ENCODE data around the gene PERCC1.

Gene PERCC1

DNA sequence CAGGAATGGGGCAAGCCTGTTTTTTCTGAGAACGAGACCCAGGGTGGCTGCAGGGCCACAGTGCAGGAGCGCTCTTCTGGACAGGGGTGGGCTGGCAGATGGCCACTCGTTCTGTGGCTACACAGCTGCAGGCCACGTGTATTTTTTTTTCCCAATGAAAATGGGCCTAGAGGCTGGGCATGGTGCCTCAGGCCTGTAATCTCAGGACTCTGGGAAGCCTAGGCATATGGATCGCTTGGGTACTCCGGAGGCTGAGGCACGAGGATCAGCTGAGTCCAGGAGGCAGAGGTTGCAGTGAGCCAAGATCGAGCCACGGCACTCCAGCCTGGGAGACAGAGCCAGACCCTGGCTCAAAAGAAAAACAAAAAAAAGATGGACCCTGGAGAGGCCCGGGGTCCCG lies 23.1 kb upstream of the PERCC1 start:
- H3K36me3 ChIP-seq (ENCODE audit: low read length), result no peaks in the 10 kb centered on the region
- no peaks in the 10 kb centered on the region for H3K27me3 ChIP-seq (ENCODE audit: low read length)
- H4K20me1 ChIP-seq (ENCODE audit: low read depth, low read length), result no peaks in the 10 kb centered on the region
- no peak overlapping the region for H3K4me3 ChIP-seq (ENCODE audit: insufficient read depth, low read length, poor library complexity, severe bottlenecking)
- H3F3A ChIP-seq (ENCODE audit: insufficient read depth), result no peaks in the 10 kb centered on the region; the same call in 1 of the 2 replicates
- H3K4me2 ChIP-seq (ENCODE audit: low read depth, low read length, poor library complexity, severe bottlenecking), result peak overlapping the region; percentile 75
- TF ChIP-seq, protein P1, sequence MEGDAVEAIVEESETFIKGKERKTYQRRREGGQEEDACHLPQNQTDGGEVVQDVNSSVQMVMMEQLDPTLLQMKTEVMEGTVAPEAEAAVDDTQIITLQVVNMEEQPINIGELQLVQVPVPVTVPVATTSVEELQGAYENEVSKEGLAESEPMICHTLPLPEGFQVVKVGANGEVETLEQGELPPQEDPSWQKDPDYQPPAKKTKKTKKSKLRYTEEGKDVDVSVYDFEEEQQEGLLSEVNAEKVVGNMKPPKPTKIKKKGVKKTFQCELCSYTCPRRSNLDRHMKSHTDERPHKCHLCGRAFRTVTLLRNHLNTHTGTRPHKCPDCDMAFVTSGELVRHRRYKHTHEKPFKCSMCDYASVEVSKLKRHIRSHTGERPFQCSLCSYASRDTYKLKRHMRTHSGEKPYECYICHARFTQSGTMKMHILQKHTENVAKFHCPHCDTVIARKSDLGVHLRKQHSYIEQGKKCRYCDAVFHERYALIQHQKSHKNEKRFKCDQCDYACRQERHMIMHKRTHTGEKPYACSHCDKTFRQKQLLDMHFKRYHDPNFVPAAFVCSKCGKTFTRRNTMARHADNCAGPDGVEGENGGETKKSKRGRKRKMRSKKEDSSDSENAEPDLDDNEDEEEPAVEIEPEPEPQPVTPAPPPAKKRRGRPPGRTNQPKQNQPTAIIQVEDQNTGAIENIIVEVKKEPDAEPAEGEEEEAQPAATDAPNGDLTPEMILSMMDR (IDR thresholded peaks at IDR 0.05; ENCODE audit: insufficient read depth, low read length, poor library complexity, severe bottlenecking), result no peak
- TF ChIP-seq EZH2phosphoT487 (conservative IDR thresholded peaks at IDR 0.05; ENCODE audit: low read length), result no peak
- H3K79me2 ChIP-seq (ENCODE audit: insufficient read depth, low read length), result peaks cover 7% of the 10 kb centered on the region; the same call in 1 of the 2 replicates
- no peaks in the 10 kb centered on the region for H3K9me2 ChIP-seq (replicated peaks; ENCODE audit: insufficient read depth, low read length)
- H2AFZ ChIP-seq (ENCODE audit: low read depth, low read length, severe bottlenecking), result no peak overlapping the region
- H3K27ac ChIP-seq (ENCODE audit: low read depth, low read length), result no peak overlapping the region
- no peaks in the 10 kb centered on the region for H3K9me3 ChIP-seq (ENCODE audit: insufficient read depth, low read length)
- peak overlapping the region; percentile 55 for H3K9ac ChIP-seq (ENCODE audit: low read length)

GRCh38 chr16:1408171-1408837 lies 22.6 kb upstream of the PERCC1 start:
- Histone ChIP-seq H3K79me2 (ENCODE audit: insufficient read depth, low read length) (peaks cover 7% of the 10 kb centered on the region; the same call in 1 of the 2 replicates), H3K4me3 (ENCODE audit: insufficient read depth, low read length, poor library complexity, severe bottlenecking) (peak overlapping the region; percentile 72), H3K27me3 (ENCODE audit: low read length) (no peaks in the 10 kb centered on the region), H3K27ac (ENCODE audit: low read depth, low read length) (no peak overlapping the region), H3K9ac (ENCODE audit: low read length) (peak overlapping the region; percentile 55), H3K4me2 (ENCODE audit: low read depth, low read length, poor library complexity, severe bottlenecking) (peak overlapping the region; percentile 75), H3F3A (ENCODE audit: insufficient read depth) (no peaks in the 10 kb centered on the region; the same call in 1 of the 2 replicates), H4K20me1 (ENCODE audit: low read depth, low read length) (no peaks in the 10 kb centered on the region), H3K36me3 (ENCODE audit: low read length) (no peaks in the 10 kb centered on the region), H2AFZ (ENCODE audit: low read depth, low read length, severe bottlenecking) (peak overlapping the region; percentile 20), H3K9me3 (ENCODE audit: insufficient read depth, low read length) (no peaks in the 10 kb centered on the region), H3K9me2 (replicated peaks; ENCODE audit: insufficient read depth, low read length) (no peaks in the 10 kb centered on the region)
- TF ChIP-seq, protein P1 (IDR thresholded peaks at IDR 0.05; ENCODE audit: insufficient read depth, low read length, poor library complexity, severe bottlenecking), result no peak
- no peak for TF ChIP-seq EZH2phosphoT487 (conservative IDR thresholded peaks at IDR 0.05; ENCODE audit: low read length)

- H3K9me3 ChIP-seq (ENCODE audit: insufficient read depth, low read length), result no peaks in the 10 kb centered on the region
- no peaks in the 10 kb centered on the region for H3K27me3 ChIP-seq (ENCODE audit: low read length)
- no peak for TF ChIP-seq EZH2phosphoT487 (conservative IDR thresholded peaks at IDR 0.05; ENCODE audit: low read length)
- TF ChIP-seq, protein P1 (IDR thresholded peaks at IDR 0.05; ENCODE audit: insufficient read depth, low read length, poor library complexity, severe bottlenecking), result no peak
- H3K9ac ChIP-seq (ENCODE audit: low read length), result no peak overlapping the region
- no peak overlapping the region for H3K4me3 ChIP-seq (ENCODE audit: insufficient read depth, low read length, poor library complexity, severe bottlenecking)
- H3K79me2 ChIP-seq (ENCODE audit: insufficient read depth, low read length), result peaks cover 1% of the 10 kb centered on the region; the same call in 1 of the 2 replicates
- H2AFZ ChIP-seq (ENCODE audit: low read depth, low read length, severe bottlenecking), result no peak overlapping the region
- no peak overlapping the region for H3K4me2 ChIP-seq (ENCODE audit: low read depth, low read length, poor library complexity, severe bottlenecking)
- peaks cover 19% of the 10 kb centered on the region for H3F3A ChIP-seq (ENCODE audit: insufficient read depth)
- H4K20me1 ChIP-seq (ENCODE audit: low read depth, low read length), result no peaks in the 10 kb centered on the region
- no peaks in the 10 kb centered on the region for H3K36me3 ChIP-seq (ENCODE audit: low read length)
- no peaks in the 10 kb centered on the region for H3K9me2 ChIP-seq (replicated peaks; ENCODE audit: insufficient read depth, low read length)
- no peak overlapping the region for H3K27ac ChIP-seq (ENCODE audit: low read depth, low read length)
Measured at GRCh38 chr16:1412847-1413246, 18.0 kb upstream of the PERCC1 start.

Measured in SU-DHL-6 (cell line).